GM12878 (cell line): ENCODE data around the gene ZNFX1. TPM values are rescaled to one million over a fixed set of nuclear protein-coding genes. Genes with fewer than 3 reads are reported as not detected.

ENCODE experiments used
- ATF7 ChIP-seq: fragments of 450-650 bp; IDR thresholded peaks from 2 replicates; pipeline ENCODE4 v1.6.1; 2016; ENCODE audit warnings: low read depth, mild to moderate bottlenecking
- BACH1 ChIP-seq: fragments of 450-650 bp; IDR thresholded peaks from 2 replicates; pipeline ENCODE4 v1.6.1; 2017; ENCODE audit warnings: mild to moderate bottlenecking, borderline replicate concordance
- BCL11A ChIP-seq: IDR thresholded peaks from 2 replicates; pipeline ENCODE4 v1.6.1; 2011; ENCODE audit warnings: low read depth, low read length
- BHLHE40 ChIP-seq, 2 experiments: fragments of 450-650 bp in 1 of 2; IDR thresholded peaks; 2 replicates each; pipeline ENCODE4 v1.6.1; 2011 to 2017; ENCODE audit warnings: low read depth in 2 of 2, borderline replicate concordance in 1 of 2, improper control_type of control experiment in 1 of 2, low read length in 1 of 2, mild to moderate bottlenecking in 1 of 2
- CREB1 ChIP-seq: IDR thresholded peaks from 2 replicates; pipeline ENCODE4 v1.6.1; 2012; ENCODE audit warnings: low read depth, mild to moderate bottlenecking, inconsistent platforms
- CTCF ChIP-seq, 3 experiments: IDR thresholded peaks in 2 of 3; conservative IDR thresholded peaks in 1 of 3; 2 replicates each; pipeline ENCODE4 v1.5.1; 2011; ENCODE audit warnings: low read depth in 3 of 3, low read length in 3 of 3, mild to moderate bottlenecking in 3 of 3, control low read depth in 2 of 3, moderate library complexity in 2 of 3, inconsistent platforms in 1 of 3, mixed read lengths in 1 of 3; ENCODE audit not compliant: control insufficient read depth in 2 of 3, insufficient read depth in 1 of 3; ENCODE audit errors: extremely low read depth in 1 of 3
- ELK1 ChIP-seq: IDR thresholded peaks from 2 replicates; pipeline ENCODE4 v1.6.1; 2012; ENCODE audit warnings: low read depth, low read length, improper control_type of control experiment
- GATAD2B ChIP-seq: fragments of 450-650 bp; conservative IDR thresholded peaks from 2 replicates; pipeline ENCODE4 v1.6.1; 2017; ENCODE audit warnings: low read depth, mild to moderate bottlenecking, moderate library complexity
- JUNB ChIP-seq: IDR thresholded peaks from 2 replicates; pipeline ENCODE4 v1.6.1; 2016; ENCODE audit warnings: antibody characterized with exemption, mild to moderate bottlenecking
- MEF2A ChIP-seq: IDR thresholded peaks from 2 replicates; pipeline ENCODE4 v1.6.1; 2011; ENCODE audit warnings: low read depth, mild to moderate bottlenecking, low read length, moderate library complexity; ENCODE audit not compliant: insufficient read depth
- MTA2 ChIP-seq: fragments of 450-650 bp; IDR thresholded peaks from 2 replicates; pipeline ENCODE4 v1.6.1; 2016; ENCODE audit warnings: low read depth, mild to moderate bottlenecking, moderate library complexity
- NFIC ChIP-seq: IDR thresholded peaks from 2 replicates; pipeline ENCODE4 v1.6.1; 2012; ENCODE audit warnings: low read depth, mild to moderate bottlenecking, inconsistent platforms, low read length, moderate library complexity
- NR2C1 ChIP-seq: fragments of 450-650 bp; IDR thresholded peaks from 2 replicates; pipeline ENCODE4 v1.6.1; 2017; ENCODE audit warnings: antibody characterized with exemption, mild to moderate bottlenecking, moderate library complexity
- RUNX3 ChIP-seq: IDR thresholded peaks from 2 replicates; pipeline ENCODE4 v1.6.1; 2012; ENCODE audit warnings: low read length, inconsistent platforms
- SMAD5 ChIP-seq: IDR thresholded peaks from 2 replicates; pipeline ENCODE4 v1.6.1; 2016; ENCODE audit warnings: antibody characterized with exemption, low read depth
- SMARCA5 ChIP-seq: fragments of 450-650 bp; IDR thresholded peaks from 2 replicates; pipeline ENCODE4 v1.6.1; 2017; ENCODE audit warnings: mild to moderate bottlenecking
- SMC3 ChIP-seq: IDR thresholded peaks from 2 replicates; pipeline ENCODE4 v1.6.1; 2011; ENCODE audit warnings: low read length, improper control_type of control experiment, borderline replicate concordance
- SRF ChIP-seq, 2 experiments: IDR thresholded peaks; 2 replicates each; pipeline ENCODE4 v1.6.1; 2011; ENCODE audit warnings: low read depth in 2 of 2, low read length in 2 of 2, mild to moderate bottlenecking in 1 of 2, moderate library complexity in 1 of 2
- STAT3 ChIP-seq: IDR thresholded peaks from 2 replicates; pipeline ENCODE4 v1.6.1; 2011; ENCODE audit warnings: low read depth, low read length, improper control_type of control experiment
- SUPT20H ChIP-seq: IDR thresholded peaks from 2 replicates; pipeline ENCODE4 v1.6.1; 2011; ENCODE audit warnings: low read depth, mild to moderate bottlenecking, low read length, moderate library complexity, borderline replicate concordance; ENCODE audit not compliant: control insufficient read depth
- SUZ12 ChIP-seq: fragments of 200-600 bp; sonication (generic); IDR thresholded peaks from one replicate; pipeline ENCODE4 v1.6.1; 2018; ENCODE audit warnings: antibody characterized with exemption, mild to moderate bottlenecking; ENCODE audit not compliant: unreplicated experiment
- TBL1XR1 ChIP-seq: IDR thresholded peaks from 2 replicates; pipeline ENCODE4 v1.6.1; 2012; ENCODE audit warnings: low read depth, low read length, improper control_type of control experiment
- USF1 ChIP-seq: IDR thresholded peaks from 2 replicates; pipeline ENCODE4 v1.6.1; 2011; ENCODE audit warnings: borderline replicate concordance, low read depth, mild to moderate bottlenecking, moderate library complexity, mixed read lengths, low read length; ENCODE audit not compliant: insufficient read depth; ENCODE audit errors: extremely low read length
- YBX1 ChIP-seq: fragments of 450-650 bp; IDR thresholded peaks from 2 replicates; pipeline ENCODE4 v1.6.1; 2016; ENCODE audit warnings: antibody characterized with exemption
- ZBTB40 ChIP-seq: fragments of 450-650 bp; IDR thresholded peaks from 2 replicates; pipeline ENCODE4 v1.6.1; 2016; ENCODE audit warnings: mild to moderate bottlenecking, moderate library complexity, borderline replicate concordance
- polyA plus RNA-seq, 11 experiments: library from polyadenylated mRNA; depleted of rRNA in 4 of 11; unstranded in 6 of 11; stranded (reverse) in 5 of 11; fragments of >200 nt; fragmentation: Nextera tagmentation in 4 of 11; fragmentation: Illumina TruSeq in 1 of 11; extraction: Ambion mirVana in 4 of 11; extraction: Trizol in 1 of 11; gene quantifications; 1 replicate in 1 of 11; 2 replicates in 10 of 11; pipeline versions ENCODE4 v1.2.1 to v1.2.3, GENCODE V29; 2011 to 2016; ENCODE audit warnings: inconsistent platforms in 2 of 11, missing spikeins in 2 of 11, low read depth in 1 of 11
- total RNA-seq, 4 experiments: library from RNA; depleted of rRNA in 3 of 4; stranded (reverse); fragments of >200 nt in 3 of 4; fragmentation: Illumina TruSeq in 1 of 4; extraction: Trizol in 1 of 4; gene quantifications; 2 replicates each; pipeline versions ENCODE4 v1.2.1 to v1.2.3, GENCODE V29; 2013 to 2021

Gene ZNFX1
- total and polyA plus RNA-seq, 10 of the 15 experiments (the other 5 are each of a cell fraction or from before 2014, with no cell fraction given), result 7.4 to 31.5 (median 25.6) TPM

- no peak for TF ChIP-seq USF1
- TF ChIP-seq SMARCA5, result no peak
- peak; percentile 29; the same call in 1 of the 2 replicates for TF ChIP-seq JUNB
- peak; percentile 89 for TF ChIP-seq MEF2A
- TF ChIP-seq ATF7, result peak; percentile 90
- TF ChIP-seq SMC3, result no peak
- no peak for TF ChIP-seq SUPT20H
- TF ChIP-seq SUZ12, result no peak
- no peak for TF ChIP-seq SRF (IDR thresholded peaks at IDR 0.05; ENCODE audit: low read depth in 2 of 2, low read length in 2 of 2)
- TF ChIP-seq TBL1XR1, result peak; percentile 66; the same call in 1 of the 2 replicates
- no peak for TF ChIP-seq BHLHE40 (IDR thresholded peaks at IDR 0.05; ENCODE audit: borderline replicate concordance in 1 of 2, low read depth in 2 of 2, low read length in 1 of 2)
- TF ChIP-seq ZBTB40, result peak; percentile 96
- TF ChIP-seq GATAD2B, result no peak
- TF ChIP-seq NFIC, result peak; percentile 43; the same call in 1 of the 2 replicates
- TF ChIP-seq SMAD5, result no peak
- TF ChIP-seq CREB1, result 0 out of 2 replicates have a peak, but pooled peaks have one; percentile 8
- TF ChIP-seq CTCF (IDR thresholded peaks at IDR 0.05 in 2 of 3, conservative IDR thresholded peaks at IDR 0.05 in 1 of 3; ENCODE audit: control insufficient read depth in 2 of 3, extremely low read depth in 1 of 3, insufficient read depth in 1 of 3, low read depth in 3 of 3, low read length in 3 of 3), result no peak
- TF ChIP-seq NR2C1, result no peak
- peak; percentile 54 for TF ChIP-seq RUNX3
- no peak for TF ChIP-seq ELK1
- TF ChIP-seq BCL11A, result no peak
- no peak for TF ChIP-seq STAT3
- TF ChIP-seq BACH1, result no peak
- no peak for TF ChIP-seq YBX1
- TF ChIP-seq MTA2, result no peak
Observed at GRCh38 chr20:49267327-49267726, 10.5 kb downstream of the ZNFX1 start (continued).
